AG10803 (cell line): ENCODE results near the gene ORAI1.

Experiments
- DNase-seq: peaks from one replicate; pipeline ENCODE4 v3.0.0; 2010; ENCODE audit warnings: low read depth
- H3K4me3 ChIP-seq: 2 replicates; pipeline ENCODE4 v1.5.1; 2011; ENCODE audit warnings: mild to moderate bottlenecking, low read length, control low read depth
- TF ChIP-seq, protein P1 (sequence below): conservative IDR thresholded peaks from 2 replicates; pipeline ENCODE4 v1.5.1; 2011; ENCODE audit warnings: mild to moderate bottlenecking, low read length, control low read depth, inconsistent platforms

Gene ORAI1

DNA sequence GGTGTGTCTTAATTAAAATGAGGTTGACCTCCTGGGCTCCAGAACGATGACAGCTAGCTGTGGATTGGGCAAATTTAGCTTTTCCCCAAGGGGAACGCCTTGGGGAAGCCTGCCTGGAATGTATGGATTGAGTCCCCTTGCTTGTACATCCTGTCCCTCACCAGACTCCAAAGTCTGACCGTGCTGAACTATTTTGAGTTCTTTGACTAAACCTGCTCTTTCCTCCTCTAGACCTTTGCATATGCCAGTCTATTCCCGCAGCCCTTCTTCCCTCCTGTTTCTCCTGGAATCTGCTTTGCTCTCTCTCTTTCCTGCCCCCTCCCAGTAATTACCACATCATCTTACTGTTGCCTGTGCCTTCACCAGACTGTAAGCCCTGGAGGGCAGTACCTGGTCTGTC lies 34.0 kb upstream of the ORAI1 start:
- H3K4me3 ChIP-seq: no peak overlapping the region
- TF ChIP-seq, protein P1, sequence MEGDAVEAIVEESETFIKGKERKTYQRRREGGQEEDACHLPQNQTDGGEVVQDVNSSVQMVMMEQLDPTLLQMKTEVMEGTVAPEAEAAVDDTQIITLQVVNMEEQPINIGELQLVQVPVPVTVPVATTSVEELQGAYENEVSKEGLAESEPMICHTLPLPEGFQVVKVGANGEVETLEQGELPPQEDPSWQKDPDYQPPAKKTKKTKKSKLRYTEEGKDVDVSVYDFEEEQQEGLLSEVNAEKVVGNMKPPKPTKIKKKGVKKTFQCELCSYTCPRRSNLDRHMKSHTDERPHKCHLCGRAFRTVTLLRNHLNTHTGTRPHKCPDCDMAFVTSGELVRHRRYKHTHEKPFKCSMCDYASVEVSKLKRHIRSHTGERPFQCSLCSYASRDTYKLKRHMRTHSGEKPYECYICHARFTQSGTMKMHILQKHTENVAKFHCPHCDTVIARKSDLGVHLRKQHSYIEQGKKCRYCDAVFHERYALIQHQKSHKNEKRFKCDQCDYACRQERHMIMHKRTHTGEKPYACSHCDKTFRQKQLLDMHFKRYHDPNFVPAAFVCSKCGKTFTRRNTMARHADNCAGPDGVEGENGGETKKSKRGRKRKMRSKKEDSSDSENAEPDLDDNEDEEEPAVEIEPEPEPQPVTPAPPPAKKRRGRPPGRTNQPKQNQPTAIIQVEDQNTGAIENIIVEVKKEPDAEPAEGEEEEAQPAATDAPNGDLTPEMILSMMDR: no peak
- no peak for DNase-seq

DNA sequence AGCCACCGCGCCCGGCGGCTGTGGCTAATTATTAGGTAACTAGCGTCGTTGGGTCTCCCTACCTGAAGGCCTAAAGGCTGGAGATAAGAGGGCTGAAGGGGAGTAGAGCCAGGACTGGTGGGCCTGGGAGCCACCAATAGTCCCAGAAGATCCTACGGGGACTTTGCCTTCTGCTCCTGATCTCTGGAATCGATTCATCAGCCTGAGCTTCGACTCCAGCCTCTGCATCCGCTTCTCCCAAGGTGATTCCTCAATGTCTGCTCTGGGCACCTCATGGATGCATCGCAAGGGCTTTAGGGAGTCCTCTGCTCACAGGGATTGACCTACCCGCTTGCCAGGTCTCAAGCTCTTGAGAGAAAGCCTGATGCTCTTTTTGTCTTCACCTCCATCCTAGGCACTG lies 30.8 kb upstream of the ORAI1 start:
- no peak for DNase-seq
- TF ChIP-seq, protein P1: no peak
- H3K4me3 ChIP-seq: no peak overlapping the region

DNA sequence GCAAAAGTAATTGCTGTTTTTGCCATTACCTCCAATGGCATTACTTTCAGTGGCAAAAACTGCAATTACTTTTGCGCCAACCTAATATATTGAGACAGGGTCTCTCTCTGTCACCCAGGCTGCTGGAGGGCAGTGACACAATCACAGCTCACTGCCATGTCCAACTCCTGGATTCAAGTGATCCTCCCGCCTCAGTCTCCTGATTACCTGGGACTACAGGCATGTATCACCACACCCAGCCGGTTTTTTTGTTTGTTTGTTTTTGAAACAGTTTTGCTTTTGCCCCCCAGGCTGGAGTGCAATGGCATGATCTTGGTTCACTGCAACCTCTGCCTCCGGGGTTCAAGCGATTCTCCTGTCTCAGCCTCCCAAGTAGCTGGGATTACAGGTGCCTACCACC lies 29.8 kb upstream of the ORAI1 start:
- no peak overlapping the region for H3K4me3 ChIP-seq
- no peak for DNase-seq
- TF ChIP-seq, protein P1: no peak

DNA sequence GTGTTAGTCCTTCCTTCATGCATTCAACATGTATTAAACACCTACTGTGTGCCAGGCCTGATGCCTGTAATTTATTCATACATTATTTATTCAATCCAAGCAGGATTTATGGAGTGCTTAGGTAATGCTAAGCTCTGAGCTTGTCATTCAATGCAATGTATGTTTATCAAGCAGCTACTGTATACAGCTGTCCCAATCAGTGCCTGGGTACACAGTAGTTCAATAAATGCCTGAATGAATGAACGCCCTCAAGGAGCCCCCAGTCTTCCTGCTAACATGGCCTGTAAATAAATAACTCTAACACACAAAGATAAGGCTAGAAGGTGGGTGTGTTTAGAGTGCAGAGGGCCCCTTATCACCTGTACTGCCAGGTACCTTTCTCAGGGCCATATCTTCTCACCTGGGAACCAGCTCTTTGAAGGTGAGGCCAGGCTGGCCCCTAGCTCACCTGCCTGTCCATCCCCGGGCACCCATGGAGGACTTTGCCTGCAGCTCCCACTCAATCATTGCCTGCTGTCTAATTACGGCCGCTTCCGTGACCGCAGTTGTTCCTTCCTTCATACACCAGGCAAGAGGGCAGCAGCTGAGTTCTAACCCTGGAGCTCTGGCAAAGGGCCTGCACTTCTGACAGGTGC lies 25.5 kb upstream of the ORAI1 start:
- TF ChIP-seq, protein P1: no peak
- no peak for DNase-seq
- no peak overlapping the region for H3K4me3 ChIP-seq

DNA sequence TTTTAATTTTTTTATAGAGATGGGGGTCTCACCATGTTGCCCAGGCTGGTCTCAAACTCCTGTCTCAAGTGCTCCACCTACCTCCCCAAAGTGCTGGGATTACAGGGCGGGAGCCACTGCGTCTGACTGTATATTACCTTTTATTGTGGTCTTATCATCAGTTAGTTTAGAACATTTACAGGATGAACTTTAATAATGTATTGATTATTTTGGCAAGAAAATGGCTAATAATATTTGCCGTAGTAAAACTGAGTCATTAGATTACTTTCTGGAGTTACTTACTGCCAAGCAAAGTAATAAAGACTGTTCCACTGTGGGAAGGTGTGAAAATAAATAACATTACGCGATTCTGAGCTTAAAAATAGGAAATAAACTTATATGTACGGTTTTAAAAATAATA lies 23.6 kb upstream of the ORAI1 start:
- no peak overlapping the region for H3K4me3 ChIP-seq
- DNase-seq: no peak
- TF ChIP-seq, protein P1: no peak

DNA sequence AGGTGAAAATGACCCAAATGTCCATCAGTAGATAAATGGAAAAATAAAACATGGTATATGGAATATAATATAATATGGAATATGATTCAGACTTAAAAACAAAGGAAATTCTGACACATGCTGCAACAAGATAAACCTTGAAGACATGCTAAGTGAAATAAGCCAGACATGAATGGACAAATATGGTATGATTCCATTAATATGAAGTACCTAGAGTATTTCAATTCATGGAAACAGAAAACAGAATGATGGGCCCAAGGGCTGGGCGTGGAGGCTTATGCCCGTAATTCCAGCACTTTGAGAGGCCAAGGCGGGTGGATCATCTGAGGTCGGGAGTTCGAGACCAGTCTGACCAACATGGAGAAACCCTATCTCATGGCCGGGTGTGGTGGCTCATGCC lies 22.7 kb upstream of the ORAI1 start:
- TF ChIP-seq, protein P1: no peak
- DNase-seq: no peak
- no peak overlapping the region for H3K4me3 ChIP-seq

DNA sequence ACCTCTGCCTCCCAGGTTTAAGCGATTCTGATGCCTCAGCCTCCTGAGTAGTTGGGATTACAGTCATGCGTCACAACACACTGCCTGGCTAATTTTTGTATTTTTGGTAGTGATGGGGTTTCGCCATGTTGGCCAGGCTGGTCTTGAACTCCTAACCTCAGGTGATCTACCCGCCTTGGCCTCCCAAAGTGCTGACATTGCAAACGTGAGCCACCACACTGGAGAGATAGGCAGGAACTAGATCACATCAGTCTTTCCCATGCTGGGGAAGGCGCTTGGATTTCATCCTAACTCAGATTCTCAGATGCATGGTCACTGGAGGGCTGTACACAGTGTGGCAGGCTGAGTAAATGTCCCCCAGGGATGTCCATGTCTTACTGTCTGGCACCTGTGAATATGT lies 18.0 kb upstream of the ORAI1 start:
- no peak overlapping the region for H3K4me3 ChIP-seq
- DNase-seq: no peak

More for the DNA sequence above, 18.0 kb upstream of the ORAI1 start:
- TF ChIP-seq, protein P1: no peak
